ENCODE results near the gene SLC39A11.
"Not testable (repeated sequence)": the region's sequence is repeated elsewhere in the genome, so short reads cannot be mapped to it uniquely, and the experiment has no call there.

SLC39A11 gene

GRCh38 chr17:72714357-72714966 is 378.0 kb downstream of the SLC39A11 start:
- DNase-seq (ENCODE audit: low spot score): no peak

- no peak for DNase-seq (ENCODE audit: low spot score)
Observed at GRCh38 chr17:72713701-72714100, 378.8 kb downstream of the SLC39A11 start.

- DNase-seq (ENCODE audit: low spot score): no peak
Observed at GRCh38 chr17:72711521-72712310, 380.8 kb downstream of the SLC39A11 start.

GRCh38 chr17:72710834-72711233 is 381.7 kb downstream of the SLC39A11 start:
- no peak for DNase-seq (ENCODE audit: low spot score)

- no peak for DNase-seq (ENCODE audit: low spot score)
Observed at GRCh38 chr17:72710202-72710601, 382.3 kb downstream of the SLC39A11 start.

- not testable (repeated sequence) for DNase-seq (ENCODE audit: low spot score)
Observed at GRCh38 chr17:72708682-72709081, 383.8 kb downstream of the SLC39A11 start.

GRCh38 chr17:72707881-72708280 is 384.6 kb downstream of the SLC39A11 start:
- DNase-seq (ENCODE audit: low spot score): no peak

GRCh38 chr17:72706396-72706981 is 386.0 kb downstream of the SLC39A11 start:
- no peak for DNase-seq (ENCODE audit: low spot score)

- DNase-seq (ENCODE audit: low spot score): no peak
Observed at GRCh38 chr17:72705905-72706395, 386.5 kb downstream of the SLC39A11 start.

- DNase-seq (ENCODE audit: low spot score): no peak
Observed at GRCh38 chr17:72702998-72703397, 389.5 kb downstream of the SLC39A11 start.

GRCh38 chr17:72702136-72702735 is 390.3 kb downstream of the SLC39A11 start:
- no peak for DNase-seq (ENCODE audit: low spot score)

- DNase-seq (ENCODE audit: low spot score): no peak
Observed at GRCh38 chr17:72700226-72700625, 392.3 kb downstream of the SLC39A11 start.

- DNase-seq (ENCODE audit: low spot score): no peak
Observed at GRCh38 chr17:72699545-72699944, 392.9 kb downstream of the SLC39A11 start.

GRCh38 chr17:72697602-72698146 is 394.8 kb downstream of the SLC39A11 start:
- DNase-seq (ENCODE audit: low spot score): no peak

GRCh38 chr17:72696721-72697120 is 395.8 kb downstream of the SLC39A11 start:
- DNase-seq (ENCODE audit: low spot score): no peak

- no peak for DNase-seq (ENCODE audit: low spot score)
Observed at GRCh38 chr17:72696156-72696555, 396.3 kb downstream of the SLC39A11 start.

- DNase-seq (ENCODE audit: low spot score): no peak
Observed at GRCh38 chr17:72693956-72694355, 398.5 kb downstream of the SLC39A11 start.

- no peak for DNase-seq (ENCODE audit: low spot score)
Observed at GRCh38 chr17:72693151-72693878, 399.2 kb downstream of the SLC39A11 start.

- no peak for DNase-seq (ENCODE audit: low spot score)
Observed at GRCh38 chr17:72692676-72693075, 399.8 kb downstream of the SLC39A11 start.

GRCh38 chr17:72691586-72691985 is 400.9 kb downstream of the SLC39A11 start:
- DNase-seq (ENCODE audit: low spot score): no peak

GRCh38 chr17:72691017-72691416 is 401.5 kb downstream of the SLC39A11 start:
- DNase-seq (ENCODE audit: low spot score): no peak

GRCh38 chr17:72687886-72688285 is 404.6 kb downstream of the SLC39A11 start:
- DNase-seq (ENCODE audit: low spot score): no peak
